CD14-positive monocyte (primary cell): ENCODE measurements around the gene GHSR. TPM values are rescaled to one million over a fixed set of nuclear protein-coding genes. Genes with fewer than 3 reads are reported as not detected.
A peak's percentile ranks its signal among the peaks of the same experiment; 100 is the strongest.

Experiments
- DNase-seq, 3 donors: peaks; one replicate each; pipeline ENCODE4 v3.0.0-alpha.2; 2011 to 2022
- H2AFZ ChIP-seq: 2 replicates; pipeline ENCODE4 v1.6.0; 2012; ENCODE audit warnings: mild to moderate bottlenecking, low read depth, low read length, inconsistent platforms; ENCODE audit not compliant: insufficient read depth, poor library complexity, severe bottlenecking
- H3K27ac ChIP-seq, 2 donors: 1 replicate in 1 of 2; 2 replicates in 1 of 2; pipeline ENCODE4 v1.5.1; 2012 to 2013; ENCODE audit warnings: low read length in 2 of 2, control low read depth in 1 of 2, inconsistent platforms in 1 of 2, low read depth in 1 of 2, mild to moderate bottlenecking in 1 of 2
- H3K27me3 ChIP-seq, 2 donors: one replicate each; pipeline versions ENCODE4 v1.6.0 to v1.6.1; 2011 to 2013; ENCODE audit warnings: low read length in 2 of 2; ENCODE audit not compliant: control insufficient read depth in 2 of 2, insufficient read depth in 2 of 2
- H3K36me3 ChIP-seq, 2 donors: replicated peaks in 1 of 2; 1 replicate in 1 of 2; 2 replicates in 1 of 2; pipeline versions ENCODE4 v1.5.1 to v1.6.1; 2012 to 2013; ENCODE audit warnings: low read length in 2 of 2, control low read depth in 1 of 2, inconsistent platforms in 1 of 2, mild to moderate bottlenecking in 1 of 2; ENCODE audit not compliant: insufficient read depth in 2 of 2, control insufficient read depth in 1 of 2
- H3K4me1 ChIP-seq, 2 donors: 1 replicate in 1 of 2; 2 replicates in 1 of 2; pipeline versions ENCODE4 v1.5.1 to v1.6.1; 2012 to 2013; ENCODE audit warnings: low read length in 2 of 2, control low read depth in 1 of 2, inconsistent platforms in 1 of 2, mild to moderate bottlenecking in 1 of 2, moderate library complexity in 1 of 2; ENCODE audit not compliant: insufficient read depth in 2 of 2, control insufficient read depth in 1 of 2
- H3K4me2 ChIP-seq: replicated peaks from 2 replicates; pipeline ENCODE3; 2012; ENCODE audit warnings: low read length, moderate library complexity, mild to moderate bottlenecking; ENCODE audit not compliant: poor library complexity, severe bottlenecking; ENCODE audit errors: extremely low read depth
- H3K4me3 ChIP-seq, 3 experiments: fragments of 200-600 bp in 1 of 3; sonication (generic) in 1 of 3; replicated peaks in 1 of 3; 1 replicate in 2 of 3; 2 replicates in 1 of 3; pipeline ENCODE4 v1.5.1; 2011 to 2013; ENCODE audit warnings: low read length in 3 of 3, mild to moderate bottlenecking in 3 of 3, control low read depth in 2 of 3, low read depth in 2 of 3, inconsistent platforms in 1 of 3, moderate library complexity in 1 of 3
- H3K79me2 ChIP-seq: 2 replicates; pipeline ENCODE4 v1.6.0; 2012; ENCODE audit warnings: mild to moderate bottlenecking, control low read depth, inconsistent platforms, low read length, moderate library complexity; ENCODE audit not compliant: insufficient read depth
- H3K9ac ChIP-seq: 2 replicates; pipeline ENCODE4 v1.6.0; 2017; ENCODE audit warnings: low read length, mild to moderate bottlenecking; ENCODE audit not compliant: insufficient read depth, poor library complexity, severe bottlenecking
- H3K9me3 ChIP-seq, 2 donors: replicated peaks in 1 of 2; 1 replicate in 1 of 2; 2 replicates in 1 of 2; pipeline versions ENCODE4 v1.5.1 to v1.6.1; 2012 to 2013; ENCODE audit warnings: low read length in 2 of 2, control low read depth in 1 of 2; ENCODE audit not compliant: control insufficient read depth in 1 of 2, insufficient read depth in 1 of 2
- H4K20me1 ChIP-seq: 2 replicates; pipeline ENCODE4 v1.6.0; 2012; ENCODE audit warnings: mild to moderate bottlenecking, low read length, control low read depth, moderate library complexity; ENCODE audit not compliant: insufficient read depth
- H3K27ac Mint-ChIP-seq, 7 donors: one replicate each; pipeline ENCODE4 v1.8.0; 2020; ENCODE audit warnings: mild to moderate bottlenecking in 7 of 7, mixed read lengths in 7 of 7, moderate library complexity in 6 of 7, inconsistent platforms in 2 of 7
- H3K27me3 Mint-ChIP-seq, 3 donors: one replicate each; pipeline ENCODE4 v1.8.0; 2021 to 2022; ENCODE audit warnings: low read depth in 3 of 3, mild to moderate bottlenecking in 3 of 3, mixed read lengths in 3 of 3, moderate library complexity in 3 of 3, inconsistent platforms in 1 of 3
- H3K36me3 Mint-ChIP-seq, 2 donors: one replicate each; pipeline ENCODE4 v1.8.0; 2020; ENCODE audit warnings: mixed read lengths in 2 of 2, inconsistent platforms in 1 of 2, mild to moderate bottlenecking in 1 of 2
- H3K4me1 Mint-ChIP-seq: one replicate; pipeline ENCODE4 v1.8.0; 2020; ENCODE audit warnings: mild to moderate bottlenecking, mixed read lengths
- H3K4me3 Mint-ChIP-seq, 2 donors: one replicate each; pipeline ENCODE4 v1.8.0; 2020; ENCODE audit warnings: mild to moderate bottlenecking in 2 of 2, mixed read lengths in 2 of 2, moderate library complexity in 1 of 2
- H3K9me3 Mint-ChIP-seq, 7 donors: one replicate each; pipeline ENCODE4 v1.8.0; 2020 to 2022; ENCODE audit warnings: mixed read lengths in 7 of 7, mild to moderate bottlenecking in 6 of 7, moderate library complexity in 6 of 7, inconsistent platforms in 2 of 7
- CTCF ChIP-seq: fragments of 200-600 bp; IDR thresholded peaks from one replicate; pipeline ENCODE4 v1.8.0; 2022; ENCODE audit warnings: antibody characterized with exemption, mild to moderate bottlenecking
- WGBS: methylation state at CpG from one replicate; pipeline ENCODE4 v1.1.5; 2013; ENCODE audit warnings: missing lambda C conversion rate; ENCODE audit not compliant: insufficient coverage; 5-methylcytosine and 5-hydroxymethylcytosine counted together
- intact Hi-C, 2 donors: fragments of 100-400 bp; cut with micrococcal nuclease; formaldehyde crosslinking; loops; one replicate each; pipeline versions ENCODE4 v1.15.0 to v1.15.1; 2023
- polyA plus RNA-seq, 3 donors: library from polyadenylated mRNA; depleted of rRNA in 1 of 3; unstranded in 2 of 3; stranded (reverse) in 1 of 3; fragments of 300-500 nt in 2 of 3; fragments of >200 nt in 1 of 3; fragmentation: Illumina TruSeq in 2 of 3; gene quantifications; 1 replicate in 2 of 3; 2 replicates in 1 of 3; pipeline ENCODE4 v1.2.3, GENCODE V29; 2012 to 2021

Gene GHSR
- polyA plus RNA-seq, 3 donors, result not detected

DNA sequence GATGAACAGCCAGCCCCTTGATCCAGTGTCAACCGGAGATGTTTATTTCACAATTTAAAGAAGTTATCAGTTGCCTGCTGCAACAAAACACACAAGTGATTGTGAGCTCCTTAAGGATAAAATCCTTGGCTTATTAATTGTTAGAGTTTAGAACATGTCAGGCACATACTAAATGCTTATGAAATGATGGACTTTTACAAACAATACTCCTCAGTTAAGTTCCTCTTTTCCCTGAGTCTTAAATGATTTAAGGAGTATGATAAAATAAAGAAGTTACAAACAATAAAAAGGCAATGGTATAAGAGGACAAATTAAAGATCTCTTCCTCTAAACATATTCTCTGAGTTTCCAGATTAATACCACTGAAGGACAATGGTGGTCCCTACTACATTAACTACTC lies 5.7 kb downstream of the GHSR start:
- Histone ChIP-seq H3K4me3 (no peak overlapping the region), H2AFZ (no peak overlapping the region), H3K4me1 (no peaks in the 10 kb centered on the region), H3K4me2 (no peak overlapping the region), H3K27ac (no peak overlapping the region), H3K79me2 (no peaks in the 10 kb centered on the region), H3K9ac (no peak overlapping the region), H4K20me1 (no peaks in the 10 kb centered on the region), H3K9me3 (peaks cover 0 to 8% of the 10 kb centered on the region in 2 donors), H3K36me3 (no peaks in the 10 kb centered on the region), H3K27me3 (peaks cover 35 to 54% of the 10 kb centered on the region in 2 donors)
- H3K27me3 Mint-ChIP-seq, result peaks cover 30 to 48% (median 47%) of the 10 kb centered on the region in 3 donors
- H3K4me3 Mint-ChIP-seq, result no peak overlapping the region
- peak overlapping the region in 1 of 7 donors; percentile 18 for H3K27ac Mint-ChIP-seq
- peak in 1 of 3 donors; percentile 7 for DNase-seq
- intact Hi-C loops, result no loop called here
- H3K9me3 Mint-ChIP-seq, result peaks cover 0 to 6% (median 3%) of the 10 kb centered on the region in 7 donors
- WGBS, result no CpG with 5 or more reads among the region's 1 CpG
- H3K36me3 Mint-ChIP-seq, result peaks cover 0 to 6% of the 10 kb centered on the region in 2 donors
- H3K4me1 Mint-ChIP-seq, result peaks cover 12% of the 10 kb centered on the region
- no peak for TF ChIP-seq CTCF

DNA sequence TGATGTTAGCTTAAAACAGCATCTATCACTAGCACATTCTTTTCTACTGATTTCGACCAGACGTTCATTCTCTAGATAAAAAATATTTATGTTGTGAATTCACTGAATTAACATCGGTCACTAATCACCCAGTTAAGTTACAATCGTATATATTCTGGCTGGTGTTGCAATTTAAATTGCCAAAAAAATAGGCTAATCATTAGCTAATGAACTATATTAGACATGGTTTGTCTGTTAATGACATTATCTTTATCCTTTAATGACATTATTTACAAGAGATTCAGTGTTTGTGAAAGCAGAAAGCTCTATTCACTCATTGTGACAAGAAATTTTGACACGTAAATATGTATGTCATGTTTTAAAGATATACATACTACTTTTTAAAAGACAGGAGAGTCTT lies 6.7 kb downstream of the GHSR start:
- Histone ChIP-seq H2AFZ (no peak overlapping the region), H3K4me1 (no peaks in the 10 kb centered on the region), H3K27ac (no peak overlapping the region), H3K4me3 (no peak overlapping the region), H3K27me3 (peaks cover 24 to 44% of the 10 kb centered on the region in 2 donors), H4K20me1 (no peaks in the 10 kb centered on the region), H3K9ac (no peak overlapping the region), H3K4me2 (no peak overlapping the region), H3K9me3 (no peaks in the 10 kb centered on the region), H3K79me2 (no peaks in the 10 kb centered on the region), H3K36me3 (no peaks in the 10 kb centered on the region)
- no peaks in the 10 kb centered on the region for H3K36me3 Mint-ChIP-seq
- no peak for DNase-seq
- H3K9me3 Mint-ChIP-seq, result no peaks in the 10 kb centered on the region
- intact Hi-C loops, result no loop called here
- TF ChIP-seq CTCF, result no peak
- H3K27me3 Mint-ChIP-seq, result peaks cover 20 to 38% (median 38%) of the 10 kb centered on the region in 3 donors
- no peak overlapping the region for H3K4me3 Mint-ChIP-seq
- H3K27ac Mint-ChIP-seq, result no peak overlapping the region
- peaks cover 6% of the 10 kb centered on the region for H3K4me1 Mint-ChIP-seq
- no CpG with 5 or more reads among the region's 5 CpGs for WGBS
